CD4-positive, alpha-beta T cell treated with Interleukin-4 for 1 hour (primary cell): ENCODE data around the gene FASTKD2.
"Not testable (repeated sequence)": the region's sequence is repeated elsewhere in the genome, so short reads cannot be mapped to it uniquely, and the experiment has no call there.

ENCODE experiments used
- DNase-seq, 2 donors: peaks; one replicate each; pipeline ENCODE4 v3.0.0-alpha.2; 2020 to 2022

The FASTKD2 gene

GRCh38 chr2:206792645-206793044, 27.2 kb downstream of the FASTKD2 start:
- DNase-seq = no peak

DNA sequence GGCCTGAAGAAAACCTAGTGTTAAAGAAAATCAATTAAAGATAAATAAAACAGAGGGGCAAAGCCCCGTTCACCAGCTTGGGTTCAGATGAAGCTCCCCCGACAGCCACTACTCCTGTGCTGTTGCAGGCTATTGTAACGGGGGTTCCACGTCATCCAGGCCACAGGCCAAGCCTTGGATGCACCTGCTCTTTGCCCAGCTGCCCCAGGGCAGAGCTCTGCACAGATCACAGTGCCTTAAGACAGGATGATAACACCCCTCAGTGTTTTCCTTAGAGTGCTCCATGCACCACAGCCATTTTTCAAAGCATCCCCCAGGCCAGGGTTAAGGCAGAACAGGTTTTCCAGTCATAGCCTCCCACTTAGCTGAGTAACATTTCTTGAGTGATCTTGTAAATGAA, 32.0 kb downstream of the FASTKD2 start:
- no peak for DNase-seq

DNA sequence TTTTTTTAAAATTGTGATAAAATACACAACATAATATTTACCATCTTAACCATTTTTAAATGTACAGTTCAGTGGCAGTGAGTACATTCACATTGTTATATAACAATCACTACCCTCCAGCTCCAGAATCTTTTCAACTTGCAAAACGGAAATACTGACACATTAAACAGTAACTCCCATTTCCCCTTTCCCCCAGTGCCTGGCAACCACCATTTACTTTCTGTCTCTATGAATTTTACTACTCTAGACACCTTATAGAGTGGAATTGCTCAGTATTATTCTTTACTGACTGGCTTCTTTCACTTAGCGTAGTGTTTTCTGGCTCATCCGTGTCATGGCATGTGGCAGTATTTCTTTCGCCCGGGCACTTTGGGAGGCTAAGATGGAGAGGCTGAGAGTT, 32.6 kb downstream of the FASTKD2 start:
- peak in 1 of 2 donors; percentile 13 for DNase-seq

DNA sequence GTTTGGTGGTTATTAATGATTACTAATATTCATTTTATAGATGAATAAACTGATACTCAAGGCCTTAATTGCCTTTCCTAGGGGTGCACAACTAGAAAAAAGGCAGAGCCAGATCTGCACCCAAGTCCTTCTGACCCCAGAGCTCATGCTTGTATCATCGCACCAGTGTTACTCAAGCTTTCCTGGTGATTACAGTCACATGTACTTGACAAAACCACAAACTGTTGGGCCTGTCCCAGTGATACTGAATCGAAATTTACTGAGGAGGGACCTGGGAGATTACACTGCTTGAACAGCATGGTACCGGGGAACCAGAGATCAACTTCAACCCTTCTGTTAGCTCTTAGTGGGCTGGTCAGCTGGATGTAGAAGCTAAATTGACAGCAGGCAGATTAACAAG, 33.7 kb downstream of the FASTKD2 start:
- DNase-seq = no peak

DNA sequence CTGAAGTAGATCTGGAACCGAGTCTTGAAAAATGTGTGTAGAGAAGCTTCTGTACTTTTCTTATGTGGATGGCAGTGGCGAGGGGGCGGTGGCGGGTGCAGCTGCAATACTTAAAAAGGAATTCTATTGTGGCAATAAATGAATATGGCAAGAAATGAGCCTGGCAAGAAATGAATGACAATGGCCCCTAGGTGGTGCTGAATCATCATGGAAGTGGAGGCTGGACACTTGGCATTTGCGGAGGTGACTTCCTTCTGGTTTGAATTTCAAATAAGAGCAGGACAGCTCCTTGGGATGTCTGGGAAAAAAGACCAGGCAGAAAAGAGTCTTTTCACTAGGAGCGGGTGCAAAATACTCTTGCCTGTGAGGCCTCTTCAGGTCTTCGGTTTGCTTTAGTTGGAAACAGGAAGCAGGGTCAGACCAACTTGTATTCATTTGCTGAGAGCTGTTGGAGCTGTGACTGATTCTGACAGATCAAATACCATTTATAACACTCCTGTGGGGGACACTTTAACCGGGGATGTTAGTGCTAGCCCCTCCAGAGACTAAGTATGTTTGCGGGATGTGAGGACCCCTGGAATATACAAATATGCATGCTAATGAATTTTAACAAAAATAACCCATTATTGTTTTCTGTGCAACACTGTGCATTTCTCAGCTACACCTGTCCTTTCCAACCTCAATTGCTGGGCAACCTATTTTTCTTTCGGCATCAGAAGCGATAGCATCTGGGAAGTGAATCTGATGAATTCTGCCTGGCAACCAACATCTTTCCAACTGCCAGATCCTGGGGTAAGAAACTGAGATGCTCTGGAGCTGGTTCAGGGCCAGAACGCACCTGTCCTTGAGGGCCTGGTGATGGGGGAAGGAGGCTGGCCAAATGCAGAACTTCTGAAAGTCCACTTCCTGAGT, 35.4 kb downstream of the FASTKD2 start:
- DNase-seq = peak; percentile 44 to 55

- DNase-seq = no peak
These were observed 36.2 kb downstream of the FASTKD2 start for GRCh38 chr2:206801418-206802189.

GRCh38 chr2:206802654-206803514, 37.5 kb downstream of the FASTKD2 start:
- DNase-seq = no peak

DNA sequence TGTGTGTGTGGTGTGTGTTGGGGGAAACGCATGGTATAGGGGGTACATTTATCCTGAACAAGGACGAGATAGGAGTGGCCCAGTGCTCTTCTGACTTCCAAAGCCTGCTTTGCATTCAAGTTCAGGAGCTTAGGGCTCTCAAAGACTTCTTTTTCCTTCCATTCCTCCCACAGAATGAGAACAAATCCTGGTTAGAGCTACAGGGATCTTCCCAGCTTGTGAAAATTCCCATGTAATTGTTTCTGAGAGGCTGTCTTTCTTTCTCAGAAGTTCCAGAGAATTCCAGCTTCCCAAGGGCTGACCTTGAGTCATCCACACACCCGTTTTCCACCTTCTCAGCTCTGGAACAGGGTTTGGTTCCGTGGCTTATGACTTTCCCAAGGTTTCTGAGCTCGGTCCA, 38.9 kb downstream of the FASTKD2 start:
- no peak for DNase-seq

DNA sequence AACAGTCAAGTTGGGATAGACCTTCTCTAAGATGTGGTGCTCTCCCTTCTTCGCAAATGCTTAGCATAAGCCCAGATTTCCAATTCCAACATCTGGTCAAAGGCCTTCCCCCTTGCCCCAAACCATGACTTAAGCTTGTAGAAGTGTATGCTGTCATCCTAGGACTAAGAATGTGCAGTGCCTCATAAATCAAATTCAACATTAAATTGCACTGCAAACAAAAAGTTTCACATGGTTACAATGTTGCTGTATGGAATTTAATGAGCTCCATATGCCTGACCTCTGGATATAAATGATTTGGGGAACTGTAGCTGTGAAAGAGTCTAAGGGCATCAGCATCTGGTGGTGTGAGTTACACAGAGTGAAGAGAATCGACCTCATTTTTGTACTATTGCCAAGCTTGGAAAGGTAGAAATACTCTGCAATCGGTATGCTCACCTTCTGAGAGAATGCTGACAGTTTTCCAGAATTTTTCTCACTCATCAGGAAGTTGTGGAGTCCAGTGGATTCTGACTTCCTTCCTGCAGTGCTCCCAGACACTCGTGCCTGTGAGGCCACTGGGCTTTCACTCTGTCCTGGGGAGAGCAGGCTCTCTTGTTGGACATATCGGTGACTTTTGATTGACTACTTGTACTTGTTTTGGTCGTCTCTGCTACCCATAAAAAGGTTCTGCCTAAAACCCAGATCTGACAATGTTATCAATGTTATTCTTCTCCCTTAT, 40.6 kb downstream of the FASTKD2 start:
- DNase-seq = no peak

- not testable (repeated sequence) for DNase-seq
These were observed 42.2 kb downstream of the FASTKD2 start for GRCh38 chr2:206807624-206808023.

GRCh38 chr2:206812471-206812870, 47.1 kb downstream of the FASTKD2 start:
- DNase-seq = not testable (repeated sequence)

DNA sequence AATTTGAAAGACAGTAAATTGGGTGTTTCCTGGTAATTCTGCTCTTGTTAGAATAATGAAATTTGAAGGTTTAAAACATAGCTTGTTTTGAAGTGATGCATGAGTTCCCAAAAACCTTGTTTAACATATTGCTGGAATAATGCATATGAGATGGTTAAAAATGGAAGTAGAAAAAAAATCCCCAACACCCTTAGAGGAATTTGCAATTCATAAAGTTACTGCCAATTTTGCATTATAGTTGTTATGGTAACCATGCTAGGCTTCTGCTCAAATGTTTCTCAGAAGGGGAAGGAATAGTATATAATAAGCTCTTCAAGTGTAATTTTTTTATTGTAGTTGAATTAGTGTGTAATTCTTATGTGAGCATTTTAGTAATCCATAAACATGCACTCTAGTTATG, 49.1 kb downstream of the FASTKD2 start:
- no peak for DNase-seq

DNA sequence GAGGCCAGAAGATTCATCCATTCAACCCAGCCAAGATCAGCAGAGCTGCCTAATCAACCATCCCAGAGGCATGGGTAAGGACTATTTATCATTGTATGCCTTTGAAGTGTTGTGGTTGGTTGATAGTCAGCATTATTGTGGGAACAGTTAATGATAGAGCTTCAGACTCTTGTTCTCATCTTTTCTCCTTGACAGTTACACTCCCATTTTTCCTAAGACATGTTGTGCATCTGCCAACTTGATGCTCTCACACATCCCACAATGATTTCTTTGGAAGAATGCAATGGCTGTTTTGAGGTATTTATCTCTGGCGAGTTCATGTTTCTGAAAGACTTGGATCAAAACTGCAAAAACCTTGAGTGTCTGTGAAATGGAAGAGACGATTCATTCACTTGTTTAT, 55.4 kb downstream of the FASTKD2 start:
- no peak for DNase-seq

DNA sequence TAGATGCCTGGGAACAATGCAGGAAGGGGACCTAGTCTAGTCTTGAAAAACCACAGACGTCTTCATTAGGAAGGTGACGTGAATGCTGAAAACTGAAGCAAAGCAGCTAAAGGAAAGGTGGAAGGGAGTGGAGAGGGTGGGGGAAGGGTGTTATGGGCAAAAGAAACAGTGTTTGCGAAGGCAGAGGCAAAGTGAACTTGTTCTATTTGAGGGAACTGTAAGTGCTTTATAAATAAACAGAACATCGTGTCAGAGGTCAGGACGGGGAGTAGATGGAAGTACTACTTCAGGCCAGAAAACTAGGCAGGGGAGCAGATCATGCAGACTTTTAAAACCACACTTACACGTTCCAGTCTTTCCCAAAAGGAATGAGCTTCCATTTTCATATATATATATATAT, 57.8 kb downstream of the FASTKD2 start:
- DNase-seq = no peak

DNA sequence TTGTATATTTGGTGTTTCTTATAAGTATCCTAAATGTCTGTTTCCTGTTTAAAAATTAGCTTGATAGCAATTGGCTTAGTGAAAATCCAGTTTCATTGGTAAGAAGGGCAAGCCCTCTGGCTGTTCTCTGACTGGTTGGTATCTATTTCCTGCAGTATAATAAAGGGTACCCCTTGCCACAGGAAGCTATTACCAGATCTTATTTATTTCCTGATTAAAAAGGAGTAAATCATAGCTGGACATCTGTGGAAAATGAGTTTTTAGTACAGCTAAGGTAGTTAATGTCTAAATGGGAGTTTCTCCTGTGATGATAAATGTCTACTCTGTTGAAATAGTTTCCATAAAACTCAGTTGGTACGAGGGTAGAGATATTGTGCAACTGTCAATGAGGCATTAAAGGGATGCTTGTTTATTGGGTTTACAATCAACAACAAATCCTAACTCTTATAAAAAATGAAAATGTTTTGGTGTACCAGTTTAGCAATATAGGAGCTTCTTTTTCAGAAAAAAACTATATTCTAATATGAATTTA, 58.7 kb downstream of the FASTKD2 start:
- DNase-seq = no peak

GRCh38 chr2:206824993-206825392, 59.6 kb downstream of the FASTKD2 start:
- DNase-seq = no peak

DNA sequence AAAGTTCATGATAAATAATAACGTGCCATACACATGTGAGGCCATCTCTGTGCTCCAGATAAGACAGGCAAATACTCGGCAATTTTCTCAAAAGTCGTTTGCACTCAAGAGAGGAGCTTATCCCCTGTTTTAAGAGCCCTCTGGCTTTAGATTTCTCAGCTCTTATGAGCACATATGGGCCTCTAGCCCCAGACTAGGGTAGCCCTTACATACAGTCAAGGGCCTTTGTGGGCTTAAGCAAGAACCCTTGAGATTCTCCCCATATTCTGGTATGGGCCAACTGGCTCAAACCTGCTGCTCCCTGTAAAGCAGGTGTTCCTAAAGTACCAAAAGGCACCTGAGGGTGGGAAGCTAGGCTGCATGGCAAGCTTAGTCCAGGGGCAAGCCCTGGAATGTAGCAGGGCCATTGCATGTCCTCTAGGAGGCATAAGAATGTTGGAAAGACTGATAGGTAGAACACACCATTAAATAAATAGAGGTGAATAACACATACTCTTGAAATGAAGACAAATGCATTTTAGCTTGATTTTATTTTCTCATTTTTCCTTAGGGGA, 66.1 kb downstream of the FASTKD2 start:
- no peak for DNase-seq

GRCh38 chr2:206832873-206833272, 67.5 kb downstream of the FASTKD2 start:
- no peak for DNase-seq

DNA sequence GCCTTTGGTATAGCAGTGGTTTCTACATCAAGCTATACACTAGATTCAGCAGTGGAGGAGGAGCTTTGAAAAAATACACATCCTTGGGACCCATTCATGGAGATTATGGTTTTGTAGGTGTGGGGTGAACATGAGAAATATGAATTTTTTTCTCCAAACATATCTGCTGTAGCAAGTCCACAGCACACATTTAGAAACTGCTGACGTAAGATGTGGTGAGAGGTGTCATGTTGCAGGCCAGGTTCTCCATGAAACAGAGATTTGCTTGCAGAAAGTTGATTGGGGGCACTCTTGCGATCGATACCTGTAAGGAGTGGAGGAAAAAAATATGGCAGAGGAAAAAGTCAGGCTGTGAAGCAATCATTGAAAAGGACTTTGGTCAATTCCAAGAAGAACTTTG, 67.9 kb downstream of the FASTKD2 start:
- DNase-seq = no peak

- no peak for DNase-seq
These were observed 71.3 kb downstream of the FASTKD2 start for GRCh38 chr2:206836722-206837121.

DNA sequence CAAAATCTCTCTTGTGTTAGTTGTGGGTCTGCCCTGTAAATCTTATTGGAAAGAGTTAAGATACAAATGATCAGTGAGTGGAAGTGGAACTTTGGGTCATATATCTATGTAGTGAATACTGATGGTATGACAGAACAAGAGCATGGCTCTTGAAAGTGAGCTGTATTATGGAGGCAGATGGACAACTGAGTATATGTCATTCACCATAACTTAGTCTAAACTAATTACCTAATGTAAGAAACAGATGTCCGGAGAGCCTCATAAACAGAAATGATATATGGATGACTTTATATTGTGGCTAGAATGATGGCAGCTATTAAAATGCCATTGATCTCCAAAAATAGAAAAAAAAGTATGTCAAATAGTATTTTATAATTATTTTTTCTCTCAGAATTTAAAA, 72.4 kb downstream of the FASTKD2 start:
- DNase-seq = no peak

DNA sequence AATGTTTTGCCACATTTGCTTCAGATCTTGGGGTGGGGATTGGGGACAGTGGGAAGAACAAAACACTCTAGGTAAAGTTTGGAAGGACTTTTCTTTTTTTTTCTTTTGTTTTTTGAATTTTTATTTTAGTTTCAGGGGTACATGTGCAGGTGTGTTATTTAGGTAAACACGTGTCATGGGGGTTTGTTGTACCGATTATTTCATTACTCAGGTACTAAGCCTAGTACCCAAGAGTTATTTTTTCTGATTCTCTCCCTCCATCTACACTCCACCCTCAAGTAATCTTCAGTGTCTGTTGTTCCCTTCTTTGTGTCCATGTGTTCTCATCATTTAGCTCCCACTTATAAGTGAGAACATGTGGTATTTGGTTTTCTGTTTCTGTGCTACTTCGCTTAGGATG, 73.3 kb downstream of the FASTKD2 start:
- no peak for DNase-seq
